ENCODE data around the gene PLPP2.

The PLPP2 gene

GRCh38 chr19:328025-328505 lies 36.9 kb upstream of the PLPP2 start:
- Histone ChIP-seq H3K4me3 (ENCODE audit: low read depth in 1 of 2, low read length in 1 of 2) (no peak overlapping the region), H3K27me3 (no peaks in the 10 kb centered on the region), H3K36me3 (no peaks in the 10 kb centered on the region), H3K9me3 (peaks cover 13% of the 10 kb centered on the region), H3K4me1 (ENCODE audit: control insufficient read depth in 1 of 2, insufficient read depth in 1 of 2, low read depth in 1 of 2, low read length in 1 of 2) (no peaks in the 10 kb centered on the region), H3K27ac (no peak overlapping the region)
- TF ChIP-seq CTCF (IDR thresholded peaks at IDR 0.05), result no peak

- peaks cover 13% of the 10 kb centered on the region for H3K9me3 ChIP-seq
Measured at GRCh38 chr19:327291-328024, 36.3 kb upstream of the PLPP2 start.

GRCh38 chr19:326871-327270 lies 35.7 kb upstream of the PLPP2 start:
- Histone ChIP-seq H3K4me1 (ENCODE audit: control insufficient read depth in 1 of 2, insufficient read depth in 1 of 2, low read depth in 1 of 2, low read length in 1 of 2) (no peaks in the 10 kb centered on the region), H3K36me3 (no peaks in the 10 kb centered on the region), H3K27me3 (no peaks in the 10 kb centered on the region), H3K4me3 (ENCODE audit: low read depth in 1 of 2, low read length in 1 of 2) (no peak overlapping the region), H3K9me3 (peaks cover 13% of the 10 kb centered on the region), H3K27ac (no peak overlapping the region)
- no peak for TF ChIP-seq CTCF (IDR thresholded peaks at IDR 0.05)

More at GRCh38 chr19:327291-328024, 36.3 kb upstream of the PLPP2 start:
- Histone ChIP-seq H3K4me3 (ENCODE audit: low read depth in 1 of 2, low read length in 1 of 2) (no peak overlapping the region), H3K27ac (no peak overlapping the region), H3K36me3 (no peaks in the 10 kb centered on the region), H3K4me1 (ENCODE audit: control insufficient read depth in 1 of 2, insufficient read depth in 1 of 2, low read depth in 1 of 2, low read length in 1 of 2) (no peaks in the 10 kb centered on the region), H3K27me3 (no peaks in the 10 kb centered on the region)
- TF ChIP-seq CTCF (IDR thresholded peaks at IDR 0.05), result no peak

GRCh38 chr19:325937-326565 lies 34.8 kb upstream of the PLPP2 start:
- H3K27me3 ChIP-seq, result no peaks in the 10 kb centered on the region
- H3K27ac ChIP-seq, result no peak overlapping the region
- TF ChIP-seq CTCF (IDR thresholded peaks at IDR 0.05), result no peak
- no peaks in the 10 kb centered on the region for H3K4me1 ChIP-seq (ENCODE audit: control insufficient read depth in 1 of 2, insufficient read depth in 1 of 2, low read depth in 1 of 2, low read length in 1 of 2)
- peaks cover 13% of the 10 kb centered on the region for H3K9me3 ChIP-seq
- no peaks in the 10 kb centered on the region for H3K36me3 ChIP-seq
- H3K4me3 ChIP-seq (ENCODE audit: low read depth in 1 of 2, low read length in 1 of 2), result no peak overlapping the region

- H3K4me1 ChIP-seq (ENCODE audit: control insufficient read depth in 1 of 2, insufficient read depth in 1 of 2, low read depth in 1 of 2, low read length in 1 of 2), result no peaks in the 10 kb centered on the region
- H3K27me3 ChIP-seq, result no peaks in the 10 kb centered on the region
- no peak overlapping the region for H3K27ac ChIP-seq
- no peak for TF ChIP-seq CTCF (IDR thresholded peaks at IDR 0.05)
- peaks cover 13% of the 10 kb centered on the region for H3K9me3 ChIP-seq
- H3K4me3 ChIP-seq (ENCODE audit: low read depth in 1 of 2, low read length in 1 of 2), result no peak overlapping the region
- H3K36me3 ChIP-seq, result no peaks in the 10 kb centered on the region
Measured at GRCh38 chr19:325173-325936, 34.2 kb upstream of the PLPP2 start.

Data from neutrophil (primary cell).